ENCODE data around the gene XPNPEP2. TPM values are rescaled to one million over a fixed set of nuclear protein-coding genes. Genes with fewer than 3 reads are reported as not detected.

Gene XPNPEP2
- total RNA-seq, 1 donor from 2014 or later: 4.0 TPM

DNA sequence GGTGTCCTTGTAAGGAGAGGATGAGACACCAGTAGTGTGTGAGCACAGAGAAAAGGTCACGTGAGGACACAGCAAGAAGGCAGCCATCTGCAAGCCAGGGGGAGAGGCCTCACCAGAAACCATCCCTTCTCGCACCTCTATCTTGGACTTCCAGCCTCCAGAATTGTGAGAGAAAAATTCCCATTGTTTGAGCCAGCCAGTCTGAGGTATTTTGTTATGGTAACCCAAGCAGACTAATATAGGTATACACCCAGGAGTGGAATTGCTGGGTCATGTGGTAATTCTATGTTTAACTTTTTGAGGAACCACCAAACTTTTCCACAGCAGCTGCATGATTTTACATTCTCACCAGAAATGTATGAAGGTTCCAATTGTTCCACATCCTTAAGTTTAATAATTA, 79.3 kb downstream of the XPNPEP2 start:
- Mint-ChIP-seq H3K4me3 (no peak overlapping the region), H3K4me1 (no peaks in the 10 kb centered on the region), H3K9me3 (peaks cover 15% of the 10 kb centered on the region), H3K27ac (no peak overlapping the region), H3K36me3 (peaks cover 28% of the 10 kb centered on the region), H3K27me3 (ENCODE audit: low read depth) (no peaks in the 10 kb centered on the region)
- no peak for TF ChIP-seq CTCF (IDR thresholded peaks at IDR 0.05; ENCODE audit: unreplicated experiment)
- DNase-seq (ENCODE audit: low spot score in 2 of 2, unreplicated experiment in 2 of 2): no peak

Other genes with a start within 250 kb of the XPNPEP2 start
- gene SMARCA1, start 215.5 kb upstream of the XPNPEP2 start, total RNA-seq: 116 TPM in 3 replicates
- 46.7 to 49.0 TPM (median 48.9 TPM) in 3 replicates for gene OCRL, start 198.7 kb upstream of the XPNPEP2 start, total RNA-seq
- gene APLN, start 84.0 kb upstream of the XPNPEP2 start, total RNA-seq: 0.29 to 0.54 TPM (median 0.33 TPM) in 3 replicates
- gene SASH3, start 41.0 kb downstream of the XPNPEP2 start, total RNA-seq: not detected in 3 replicates
- 30.2 to 33.1 TPM (median 32.2 TPM) in 3 replicates for gene ZDHHC9, start 104.9 kb downstream of the XPNPEP2 start, total RNA-seq
- gene UTP14A, start 167.2 kb downstream of the XPNPEP2 start, total RNA-seq: 19.2 to 20.4 TPM (median 19.2 TPM) in 3 replicates
- 27.7 to 28.9 TPM (median 28.0 TPM) in 3 replicates for gene BCORL1, start 243.7 kb downstream of the XPNPEP2 start, total RNA-seq